Muscle of leg (tissue), 11 donors: ENCODE data around the gene RBM18. TPM values are rescaled to one million over a fixed set of nuclear protein-coding genes. Genes with fewer than 3 reads are reported as not detected.

Source experiments
- DNase-seq: peaks from one replicate; pipeline ENCODE4 v3.0.0; 2013
- H3K27ac ChIP-seq: one replicate; pipeline ENCODE4 v1.5.1; 2013; ENCODE audit warnings: mild to moderate bottlenecking, low read length, control low read depth
- H3K27me3 ChIP-seq: one replicate; pipeline ENCODE4 v1.6.1; 2013; ENCODE audit warnings: low read length; ENCODE audit not compliant: control insufficient read depth, insufficient read depth
- H3K36me3 ChIP-seq: one replicate; pipeline ENCODE4 v1.6.1; 2013; ENCODE audit warnings: low read length; ENCODE audit not compliant: control insufficient read depth, insufficient read depth
- H3K4me1 ChIP-seq: one replicate; pipeline ENCODE4 v1.6.1; 2013; ENCODE audit warnings: low read length; ENCODE audit not compliant: control insufficient read depth, insufficient read depth
- H3K4me3 ChIP-seq: one replicate; pipeline ENCODE4 v1.5.1; 2013; ENCODE audit warnings: low read length, control low read depth
- H3K9me3 ChIP-seq: replicated peaks from 2 replicates; pipeline ENCODE4 v1.6.1; 2013; ENCODE audit warnings: low read depth, low read length; ENCODE audit not compliant: control insufficient read depth
- WGBS: methylation state at CpG from one replicate; pipeline ENCODE4 v1.1.5; 2013; ENCODE audit warnings: missing lambda C conversion rate; ENCODE audit not compliant: insufficient coverage; 5-methylcytosine and 5-hydroxymethylcytosine counted together
- polyA plus RNA-seq, 8 donors: library from polyadenylated mRNA; unstranded; fragments of 120-200 nt; gene quantifications; one replicate each; pipeline versions ENCODE4 v1.2.1 to v1.2.3, GENCODE V29; 2013; ENCODE audit warnings: inconsistent platforms in 1 of 8, low replicate concordance in 1 of 8; ENCODE audit not compliant: insufficient read length in 8 of 8, insufficient read depth in 1 of 8
- total RNA-seq: library from RNA; stranded (reverse); fragments of 120-200 nt; gene quantifications from one replicate; pipeline ENCODE4 v1.2.4, GENCODE V29; 2013

The RBM18 gene
- total and polyA plus RNA-seq, 9 donors, result 14.4 to 28.7 (median 25.8) TPM

DNA sequence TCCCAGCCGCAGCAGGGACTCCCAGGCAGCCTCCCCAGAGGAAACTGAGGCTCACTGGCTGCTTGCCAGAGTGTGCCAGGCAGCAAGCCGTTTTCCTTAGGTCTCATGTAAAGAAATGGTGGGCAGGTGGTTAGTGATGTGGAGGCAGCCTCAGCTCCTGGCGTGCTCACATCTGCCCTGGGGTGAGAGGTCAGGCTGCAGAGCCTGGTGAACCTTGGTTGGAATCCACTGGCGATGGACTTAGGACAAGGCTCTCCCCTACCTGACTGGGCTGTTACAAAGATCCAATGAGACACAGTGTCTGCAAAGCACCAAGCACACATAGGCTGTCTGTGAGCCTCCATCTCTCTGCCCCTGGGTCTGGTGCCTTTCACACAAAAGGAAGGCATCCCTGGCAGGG lies 66.8 kb downstream of the RBM18 start:
- peaks cover 12% of the 10 kb centered on the region for H3K4me1 ChIP-seq
- peaks cover 3% of the 10 kb centered on the region for H3K27me3 ChIP-seq
- H3K4me3 ChIP-seq, result no peak overlapping the region
- no peaks in the 10 kb centered on the region for H3K9me3 ChIP-seq
- H3K36me3 ChIP-seq, result no peaks in the 10 kb centered on the region
- 68% methylated on average over 4 of the region's 4 CpGs for WGBS
- no peak for DNase-seq
- no peak overlapping the region for H3K27ac ChIP-seq

DNA sequence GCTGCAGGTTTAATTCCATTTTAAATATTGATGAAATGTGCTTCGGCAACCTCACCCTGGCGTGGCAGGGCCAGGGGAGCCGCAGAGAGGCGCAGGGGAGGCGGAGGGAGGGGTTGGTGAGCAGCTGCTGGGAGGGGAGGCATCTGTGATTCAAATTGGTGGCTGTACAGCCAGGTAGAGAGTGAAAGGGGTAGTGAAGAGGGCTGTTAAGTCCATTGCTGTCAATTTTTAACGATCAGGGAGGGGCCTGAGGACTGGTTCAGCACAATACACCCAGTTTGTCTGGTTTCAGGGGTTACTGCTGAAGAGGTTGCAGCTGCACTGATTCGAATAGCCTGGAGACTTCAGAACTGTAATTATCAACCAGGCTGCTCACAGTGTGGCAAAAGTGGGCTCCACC lies 67.2 kb downstream of the RBM18 start:
- Histone ChIP-seq H3K27ac (no peak overlapping the region), H3K36me3 (no peaks in the 10 kb centered on the region), H3K27me3 (peaks cover 3% of the 10 kb centered on the region), H3K4me1 (peaks cover 11% of the 10 kb centered on the region), H3K4me3 (no peak overlapping the region), H3K9me3 (no peaks in the 10 kb centered on the region)
- WGBS, result 45% methylated on average over 7 of the region's 7 CpGs
- DNase-seq, result no peak

DNA sequence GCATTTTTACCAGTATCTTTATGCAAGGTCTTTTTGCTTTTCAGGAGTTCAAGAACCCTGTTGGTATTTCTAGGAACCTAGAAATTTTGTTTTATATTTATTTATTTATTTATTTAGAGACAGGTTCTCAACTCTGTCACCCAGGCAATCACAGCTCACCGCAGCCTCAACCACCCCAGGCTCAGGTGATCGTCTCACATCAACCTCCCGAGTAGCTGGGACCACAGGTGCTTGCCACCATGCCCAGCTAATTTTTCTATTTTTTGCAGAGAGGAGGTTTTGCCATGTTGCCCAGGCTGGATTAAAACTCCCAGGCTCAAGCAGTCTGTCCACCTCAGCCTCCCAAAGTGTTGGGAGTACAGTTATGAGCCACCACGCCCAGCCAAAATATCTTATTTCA lies 68.8 kb downstream of the RBM18 start:
- no peaks in the 10 kb centered on the region for H3K9me3 ChIP-seq
- H3K27ac ChIP-seq, result no peak overlapping the region
- 66% methylated on average over 2 of the region's 4 CpGs for WGBS
- peaks cover 3% of the 10 kb centered on the region for H3K4me1 ChIP-seq
- no peak for DNase-seq
- H3K36me3 ChIP-seq, result no peaks in the 10 kb centered on the region
- peaks cover 3% of the 10 kb centered on the region for H3K27me3 ChIP-seq
- no peak overlapping the region for H3K4me3 ChIP-seq

DNA sequence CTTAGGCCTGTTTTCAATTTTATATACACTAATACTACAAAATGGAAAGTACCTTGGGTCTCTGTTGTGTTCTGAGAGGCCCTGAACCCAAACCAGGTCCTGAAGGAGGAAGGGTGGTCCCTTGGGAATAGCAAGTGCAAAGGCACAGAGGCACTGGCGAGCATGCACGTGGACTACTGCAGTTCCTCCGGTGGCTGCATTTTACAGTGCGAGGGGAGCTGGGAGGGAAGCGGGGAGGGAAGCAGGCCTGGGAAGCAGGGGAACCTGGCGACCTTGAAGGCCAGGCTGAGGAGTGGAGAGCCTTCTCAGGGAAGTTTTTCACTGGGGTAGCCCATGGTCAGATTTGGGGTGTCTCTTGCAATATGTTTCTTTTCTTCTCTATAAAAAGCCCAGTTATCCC lies 71.0 kb downstream of the RBM18 start:
- peaks cover 3% of the 10 kb centered on the region for H3K4me1 ChIP-seq
- WGBS, result 88% methylated on average over 5 of the region's 6 CpGs
- no peaks in the 10 kb centered on the region for H3K36me3 ChIP-seq
- H3K27me3 ChIP-seq, result peaks cover 3% of the 10 kb centered on the region
- H3K4me3 ChIP-seq, result no peak overlapping the region
- no peak overlapping the region for H3K27ac ChIP-seq
- DNase-seq, result no peak
- no peaks in the 10 kb centered on the region for H3K9me3 ChIP-seq

DNA sequence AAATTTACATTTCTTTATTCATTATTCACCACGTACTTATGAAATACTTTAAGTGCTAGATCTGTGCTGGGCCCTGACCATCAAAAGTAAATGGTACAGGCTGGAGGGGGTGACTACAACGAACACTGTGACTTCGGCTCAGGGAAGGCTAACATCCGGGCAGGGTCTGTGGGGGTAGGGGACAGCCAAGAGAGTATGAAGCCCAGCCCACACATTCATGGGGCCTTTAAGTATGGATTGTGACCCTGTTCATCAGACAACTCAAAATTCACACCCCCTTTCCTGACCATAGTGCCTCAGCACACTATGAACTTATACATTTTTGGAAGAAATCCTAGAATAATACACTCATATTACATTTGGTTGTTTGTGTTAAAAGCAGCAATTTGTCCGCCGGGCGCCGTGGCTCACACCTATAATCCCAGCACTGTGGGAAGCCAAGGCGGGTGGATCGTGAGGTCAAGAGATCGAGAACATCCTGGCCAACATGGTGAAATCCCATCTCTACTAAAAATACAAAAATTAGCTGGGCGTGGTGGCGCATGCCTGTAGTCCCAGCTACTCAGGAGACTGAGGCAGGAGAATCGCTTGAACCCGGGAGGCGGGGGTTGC lies 71.6 kb downstream of the RBM18 start:
- Histone ChIP-seq H3K27me3 (peaks cover 3% of the 10 kb centered on the region), H3K4me3 (no peak overlapping the region), H3K9me3 (no peaks in the 10 kb centered on the region), H3K36me3 (no peaks in the 10 kb centered on the region), H3K4me1 (no peaks in the 10 kb centered on the region), H3K27ac (no peak overlapping the region)
- 51% methylated on average over 2 of the region's 16 CpGs for WGBS
- no peak for DNase-seq

DNA sequence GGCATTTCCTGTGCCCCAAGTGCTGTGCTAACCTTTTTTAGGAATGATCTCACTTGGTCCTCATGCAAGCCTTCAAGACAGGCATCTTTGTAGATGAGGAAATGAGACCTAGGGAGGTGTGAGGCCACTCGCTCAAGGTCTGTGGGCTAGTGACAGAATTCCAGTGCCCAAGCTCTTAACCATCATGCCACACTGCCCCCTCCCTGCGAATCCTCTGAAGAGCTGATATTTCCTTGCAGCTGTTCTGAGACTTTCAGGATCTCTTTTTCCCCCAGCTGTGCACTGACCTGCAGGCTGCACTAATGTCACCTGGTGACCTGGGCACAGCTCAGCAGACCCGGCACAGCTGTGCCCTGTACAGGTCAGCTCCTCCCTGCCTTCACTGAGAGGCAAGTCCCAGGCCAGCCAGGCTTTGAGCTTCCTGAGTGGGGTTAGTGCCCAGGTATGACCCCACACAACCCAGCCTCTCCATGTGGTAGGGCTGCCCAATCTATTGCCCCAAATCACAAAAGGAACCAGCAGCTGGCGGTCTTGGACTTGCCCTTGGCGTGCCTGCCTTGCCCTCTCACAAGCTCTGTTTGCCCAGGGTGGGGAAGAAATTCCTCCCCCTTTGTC lies 72.3 kb downstream of the RBM18 start:
- no peaks in the 10 kb centered on the region for H3K4me1 ChIP-seq
- no peaks in the 10 kb centered on the region for H3K36me3 ChIP-seq
- H3K4me3 ChIP-seq, result no peak overlapping the region
- no peak for DNase-seq
- H3K9me3 ChIP-seq, result no peaks in the 10 kb centered on the region
- H3K27me3 ChIP-seq, result no peaks in the 10 kb centered on the region
- no peak overlapping the region for H3K27ac ChIP-seq
- 65% methylated on average over 2 of the region's 5 CpGs for WGBS

DNA sequence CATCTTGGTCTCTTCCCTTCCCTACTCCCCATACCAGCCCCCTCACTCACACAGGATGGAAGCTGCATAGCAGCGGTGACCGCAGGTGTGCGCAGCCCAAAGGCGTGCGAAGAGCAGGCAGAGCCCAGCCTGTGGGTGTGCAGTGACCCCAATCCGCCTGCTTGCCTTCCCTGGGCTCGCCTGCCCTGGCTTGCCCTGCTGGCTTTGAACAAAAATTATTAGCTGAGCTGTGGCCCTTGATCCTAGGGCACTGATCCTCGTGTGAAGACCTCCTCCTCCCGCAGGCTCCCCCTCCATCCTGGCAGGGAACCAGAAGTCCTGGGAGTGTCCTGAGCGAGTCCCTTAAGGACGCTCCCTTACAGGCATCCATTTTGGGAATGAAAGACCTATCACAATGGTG lies 73.1 kb downstream of the RBM18 start:
- no peak for DNase-seq
- H3K4me1 ChIP-seq, result no peaks in the 10 kb centered on the region
- H3K4me3 ChIP-seq, result no peak overlapping the region
- no peaks in the 10 kb centered on the region for H3K9me3 ChIP-seq
- H3K36me3 ChIP-seq, result no peaks in the 10 kb centered on the region
- no peaks in the 10 kb centered on the region for H3K27me3 ChIP-seq
- H3K27ac ChIP-seq, result no peak overlapping the region
- WGBS, result 56% methylated on average over 11 of the region's 11 CpGs

DNA sequence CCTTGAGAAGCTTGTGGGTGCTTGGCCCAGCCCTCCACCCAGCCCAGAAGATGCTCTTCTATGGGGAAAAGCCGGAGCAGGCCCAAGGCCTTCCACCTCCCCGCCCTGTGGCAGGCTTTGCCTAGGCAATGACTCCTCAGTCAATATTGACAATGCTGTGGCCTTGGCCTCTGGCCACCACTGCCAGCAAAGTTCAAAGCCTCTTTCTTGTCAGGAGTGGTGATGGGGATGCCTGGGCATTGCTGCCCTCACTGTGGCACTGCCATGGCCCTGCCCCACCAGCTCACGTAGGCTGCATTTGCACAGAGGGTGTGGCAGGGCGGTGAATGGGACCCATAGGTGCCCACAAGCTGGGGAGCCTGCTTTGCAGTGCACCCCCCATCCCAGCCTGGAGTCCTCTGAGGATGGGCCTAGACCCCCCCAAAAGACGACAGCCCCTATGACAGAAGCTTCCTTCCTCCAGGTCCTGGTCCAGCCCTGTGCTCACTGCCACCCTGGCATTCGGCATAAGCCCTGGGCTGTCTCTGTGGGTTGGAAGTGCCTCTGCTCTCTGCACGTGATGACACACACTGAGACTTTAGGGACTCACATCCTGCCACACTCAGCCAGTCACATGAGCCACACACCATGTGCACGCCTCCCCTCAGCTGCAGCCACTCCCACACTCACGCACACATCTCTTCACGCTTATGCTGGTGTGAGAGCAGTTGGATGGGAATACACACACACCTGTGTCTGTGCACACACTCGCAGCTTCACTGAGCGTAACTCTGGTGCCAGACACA lies 73.9 kb downstream of the RBM18 start:
- Histone ChIP-seq H3K4me3 (no peak overlapping the region), H3K36me3 (no peaks in the 10 kb centered on the region), H3K27ac (no peak overlapping the region), H3K27me3 (no peaks in the 10 kb centered on the region), H3K4me1 (no peaks in the 10 kb centered on the region), H3K9me3 (no peaks in the 10 kb centered on the region)
- DNase-seq, result no peak
- WGBS, result 97% methylated on average over 3 of the region's 12 CpGs

DNA sequence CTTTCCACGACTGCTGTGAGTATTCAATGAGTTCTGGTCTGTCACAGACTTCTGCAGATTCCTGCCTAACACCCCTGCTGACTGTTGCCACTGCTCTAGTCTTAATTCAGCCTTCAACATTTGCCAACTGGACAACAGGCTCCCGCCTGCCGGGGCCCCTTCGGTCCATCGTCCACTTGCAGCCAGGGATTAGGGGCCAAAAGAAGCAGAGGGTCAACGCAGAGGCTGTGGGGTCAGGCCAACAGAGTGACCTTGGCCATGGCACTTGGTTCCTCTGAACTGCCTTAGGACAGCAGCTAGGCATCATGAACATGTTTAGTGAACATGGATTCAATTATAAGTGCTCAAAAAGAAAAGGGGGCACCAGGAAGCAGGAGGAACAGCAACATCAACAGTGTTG lies 76.3 kb downstream of the RBM18 start:
- H3K36me3 ChIP-seq, result no peaks in the 10 kb centered on the region
- WGBS, result 53% methylated on average over 6 of the region's 6 CpGs
- no peak overlapping the region for H3K27ac ChIP-seq
- H3K4me1 ChIP-seq, result no peaks in the 10 kb centered on the region
- DNase-seq, result no peak
- peaks cover 2% of the 10 kb centered on the region for H3K27me3 ChIP-seq
- no peak overlapping the region for H3K4me3 ChIP-seq
- no peaks in the 10 kb centered on the region for H3K9me3 ChIP-seq
